Hepatocyte (in vitro differentiated cells): ENCODE measurements around the gene ENPP6.
A peak's percentile ranks its signal among the peaks of the same experiment; 100 is the strongest.

ENCODE experiments used
- CTCF ChIP-seq: fragments of 200-600 bp; sonication (generic); IDR thresholded peaks from 2 replicates; pipeline ENCODE4 v1.5.1; 2016; ENCODE audit warnings: antibody characterized with exemption, mild to moderate bottlenecking; ENCODE audit not compliant: poor library complexity
- EZH2 ChIP-seq: fragments of 200-600 bp; sonication (generic); IDR thresholded peaks from 2 replicates; pipeline ENCODE4 v1.6.1; 2016; ENCODE audit warnings: antibody characterized with exemption, mild to moderate bottlenecking, borderline replicate concordance
- EZH2phosphoT487 ChIP-seq: fragments of 200-600 bp; sonication (generic); IDR thresholded peaks from one replicate; pipeline ENCODE4 v1.6.1; 2018; ENCODE audit warnings: antibody characterized with exemption, mild to moderate bottlenecking, low read depth, moderate library complexity; ENCODE audit not compliant: unreplicated experiment, severe bottlenecking

GRCh38 chr4:184263910-184264732, 46.4 kb upstream of the ENPP6 start:
- peak; percentile 93 for TF ChIP-seq CTCF
- TF ChIP-seq EZH2phosphoT487: no peak
- TF ChIP-seq EZH2: no peak
